ENCODE data around the gene IGSF8. TPM values are rescaled to one million over a fixed set of nuclear protein-coding genes. Genes with fewer than 3 reads are reported as not detected.

Gene IGSF8
- total RNA-seq, 1 experiment from 2014 or later: 56.2 TPM

- no peaks in the 10 kb centered on the region for H3K9me3 Mint-ChIP-seq
- Histone ChIP-seq H4K20me1 (ENCODE audit: control insufficient read depth, insufficient read depth, insufficient read length) (no peaks in the 10 kb centered on the region), H3K4ac (ENCODE audit: low read depth, low read length) (no peak overlapping the region), H3K18ac (ENCODE audit: insufficient read length, low read depth, low read length) (no peak overlapping the region), H2BK15ac (ENCODE audit: low read depth, low read length) (no peak overlapping the region), H2BK20ac (ENCODE audit: low read depth, low read length, poor library complexity, severe bottlenecking) (no peak overlapping the region), H3T11ph (ENCODE audit: low read length) (no peak overlapping the region), H2AFZ (ENCODE audit: low read length) (no peak overlapping the region), H3K4me2 (ENCODE audit: insufficient read depth, insufficient read length, low read length) (peak overlapping the region; percentile 48), H3K4me1 (ENCODE audit: insufficient read depth, low read length) (peaks cover 12% of the 10 kb centered on the region; the same call in 1 of the 2 replicates), H3K79me1 (ENCODE audit: insufficient read depth, low read depth, low read length, poor library complexity, severe bottlenecking) (no peaks in the 10 kb centered on the region), H2BK12ac (ENCODE audit: insufficient read length, low read depth, low read length) (no peak overlapping the region), H3K27me3 (ENCODE audit: insufficient read depth, low read length) (no peaks in the 10 kb centered on the region), H3K9ac (ENCODE audit: extremely low read depth, insufficient read length, low read length) (no peak overlapping the region), H3K14ac (ENCODE audit: insufficient read depth, low read length) (no peak overlapping the region), H2BK120ac (ENCODE audit: low read depth, low read length, poor library complexity, severe bottlenecking) (no peak overlapping the region), H4K91ac (ENCODE audit: insufficient read length, low read depth, low read length) (no peak overlapping the region), H3K79me2 (ENCODE audit: insufficient read depth, low read length) (no peaks in the 10 kb centered on the region), H2BK5ac (ENCODE audit: insufficient read length, low read length) (no peak overlapping the region), H3K27ac (ENCODE audit: insufficient read length, low read depth, low read length) (no peak overlapping the region), H3K23me2 (ENCODE audit: insufficient read length, low read depth, low read length, poor library complexity, severe bottlenecking) (no peaks in the 10 kb centered on the region), H4K8ac (replicated peaks; ENCODE audit: insufficient read length, low read depth, low read length) (no peak overlapping the region), H4K5ac (ENCODE audit: insufficient read length, low read depth, low read length) (no peak overlapping the region), H2AK5ac (ENCODE audit: insufficient read length, low read length) (no peak overlapping the region), H3K23ac (ENCODE audit: insufficient read length, low read depth, low read length) (no peak overlapping the region), H3K56ac (ENCODE audit: insufficient read length, low read depth, low read length) (no peak overlapping the region), H3K9me3 (ENCODE audit: control insufficient read depth, low read depth, low read length) (no peaks in the 10 kb centered on the region)
- DNase-seq: no peak
- no peaks in the 10 kb centered on the region; the same call in none of the 2 replicates for H3K27me3 Mint-ChIP-seq (ENCODE audit: low read depth)
- peak overlapping the region in 1 of 2 experiments; percentile 90; a peak in 3 of 5 replicates for H3K4me3 Mint-ChIP-seq
- peaks cover 0 to 19% (median 0%) of the 10 kb centered on the region in 3 experiments; a peak in 3 of 7 replicates for H3K36me3 Mint-ChIP-seq (ENCODE audit: insufficient read depth in 1 of 3, low read depth in 3 of 3)
- no CpG with 5 or more reads among the region's 12 CpGs for WGBS (ENCODE audit: extremely low coverage, insufficient read length, low lambda C conversion rate)
- H3K4me1 Mint-ChIP-seq: peaks cover 64 to 73% of the 10 kb centered on the region in 2 experiments
- TF ChIP-seq CTCF (conservative IDR thresholded peaks at IDR 0.05): no peak
- no peak overlapping the region; a peak in 1 of 7 replicates for H3K27ac Mint-ChIP-seq
Measured at GRCh38 chr1:160116283-160117147, 18.1 kb upstream of the IGSF8 start.

Measured in H9 (cell line).